Measurements from ENCODE around the gene PECR.
"Not testable (repeated sequence)": the region's sequence is repeated elsewhere in the genome, so short reads cannot be mapped to it uniquely, and the experiment has no call there.

The PECR gene

GRCh38 chr2:216001216-216002100 is 80.2 kb downstream of the PECR start:
- no peak for DNase-seq (ENCODE audit: insufficient read length, low spot score)
- no peak for FAIRE-seq
- no peak for TF ChIP-seq SPI1 (IDR thresholded peaks at IDR 0.05; ENCODE audit: low read depth, low read length)
- 0 out of 2 replicates have a peak, but pooled peaks have one; percentile 15 for TF ChIP-seq POU2F2 (IDR thresholded peaks at IDR 0.05; ENCODE audit: low read depth, low read length)
- no peak for TF ChIP-seq POLR2A (IDR thresholded peaks at IDR 0.05; ENCODE audit: low read depth, low read length)
- no peak for TF ChIP-seq TAF1 (IDR thresholded peaks at IDR 0.05; ENCODE audit: low read depth, low read length)
- TF ChIP-seq POLR2AphosphoS5 (IDR thresholded peaks at IDR 0.05; ENCODE audit: low read depth, low read length) = no peak

GRCh38 chr2:215998636-215999035 is 83.0 kb downstream of the PECR start:
- DNase-seq (ENCODE audit: insufficient read length, low spot score) (no peak), FAIRE-seq (no peak)
- TF ChIP-seq TAF1 (IDR thresholded peaks at IDR 0.05; ENCODE audit: low read depth, low read length) (no peak), POLR2A (IDR thresholded peaks at IDR 0.05; ENCODE audit: low read depth, low read length) (no peak), POU2F2 (IDR thresholded peaks at IDR 0.05; ENCODE audit: low read depth, low read length) (no peak), POLR2AphosphoS5 (IDR thresholded peaks at IDR 0.05; ENCODE audit: low read depth, low read length) (no peak), SPI1 (IDR thresholded peaks at IDR 0.05; ENCODE audit: low read depth, low read length) (no peak), PAX5 (IDR thresholded peaks at IDR 0.05; ENCODE audit: insufficient read depth, low read length, severe bottlenecking) (no peak)

GRCh38 chr2:215997219-215997618 is 84.4 kb downstream of the PECR start:
- DNase-seq (ENCODE audit: insufficient read length, low spot score) (no peak), FAIRE-seq (no peak)
- no peak for TF ChIP-seq POLR2AphosphoS5 (IDR thresholded peaks at IDR 0.05; ENCODE audit: low read depth, low read length)
- no peak for TF ChIP-seq SPI1 (IDR thresholded peaks at IDR 0.05; ENCODE audit: low read depth, low read length)
- TF ChIP-seq PAX5 (IDR thresholded peaks at IDR 0.05; ENCODE audit: insufficient read depth, low read length, severe bottlenecking) = no peak
- no peak for TF ChIP-seq POLR2A (IDR thresholded peaks at IDR 0.05; ENCODE audit: low read depth, low read length)
- no peak for TF ChIP-seq POU2F2 (IDR thresholded peaks at IDR 0.05; ENCODE audit: low read depth, low read length)

- no peak for DNase-seq (ENCODE audit: insufficient read length, low spot score)
- no peak for FAIRE-seq
- TF ChIP-seq PAX5 (IDR thresholded peaks at IDR 0.05; ENCODE audit: insufficient read depth, low read length, severe bottlenecking) (no peak), POU2F2 (IDR thresholded peaks at IDR 0.05; ENCODE audit: low read depth, low read length) (no peak), TAF1 (IDR thresholded peaks at IDR 0.05; ENCODE audit: low read depth, low read length) (no peak), POLR2A (IDR thresholded peaks at IDR 0.05; ENCODE audit: low read depth, low read length) (no peak), SPI1 (IDR thresholded peaks at IDR 0.05; ENCODE audit: low read depth, low read length) (no peak), POLR2AphosphoS5 (IDR thresholded peaks at IDR 0.05; ENCODE audit: low read depth, low read length) (no peak)
Observed at GRCh38 chr2:215994911-215995310, 86.7 kb downstream of the PECR start.

- not testable (repeated sequence) for FAIRE-seq; DNase-seq (ENCODE audit: insufficient read length, low spot score)
Observed at GRCh38 chr2:215988556-215989207, 92.9 kb downstream of the PECR start.
